NCI-H446 (cell line): ENCODE data around the gene BNIP2.
"Not testable (repeated sequence)": the region's sequence is repeated elsewhere in the genome, so short reads cannot be mapped to it uniquely, and the experiment has no call there.

Source experiments
- DNase-seq, 2 experiments: peaks; one replicate each; lab custom pipeline; 2025; lab: John Stamatoyannopoulos, UW

Gene BNIP2, protein sequence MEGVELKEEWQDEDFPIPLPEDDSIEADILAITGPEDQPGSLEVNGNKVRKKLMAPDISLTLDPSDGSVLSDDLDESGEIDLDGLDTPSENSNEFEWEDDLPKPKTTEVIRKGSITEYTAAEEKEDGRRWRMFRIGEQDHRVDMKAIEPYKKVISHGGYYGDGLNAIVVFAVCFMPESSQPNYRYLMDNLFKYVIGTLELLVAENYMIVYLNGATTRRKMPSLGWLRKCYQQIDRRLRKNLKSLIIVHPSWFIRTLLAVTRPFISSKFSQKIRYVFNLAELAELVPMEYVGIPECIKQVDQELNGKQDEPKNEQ

DNA sequence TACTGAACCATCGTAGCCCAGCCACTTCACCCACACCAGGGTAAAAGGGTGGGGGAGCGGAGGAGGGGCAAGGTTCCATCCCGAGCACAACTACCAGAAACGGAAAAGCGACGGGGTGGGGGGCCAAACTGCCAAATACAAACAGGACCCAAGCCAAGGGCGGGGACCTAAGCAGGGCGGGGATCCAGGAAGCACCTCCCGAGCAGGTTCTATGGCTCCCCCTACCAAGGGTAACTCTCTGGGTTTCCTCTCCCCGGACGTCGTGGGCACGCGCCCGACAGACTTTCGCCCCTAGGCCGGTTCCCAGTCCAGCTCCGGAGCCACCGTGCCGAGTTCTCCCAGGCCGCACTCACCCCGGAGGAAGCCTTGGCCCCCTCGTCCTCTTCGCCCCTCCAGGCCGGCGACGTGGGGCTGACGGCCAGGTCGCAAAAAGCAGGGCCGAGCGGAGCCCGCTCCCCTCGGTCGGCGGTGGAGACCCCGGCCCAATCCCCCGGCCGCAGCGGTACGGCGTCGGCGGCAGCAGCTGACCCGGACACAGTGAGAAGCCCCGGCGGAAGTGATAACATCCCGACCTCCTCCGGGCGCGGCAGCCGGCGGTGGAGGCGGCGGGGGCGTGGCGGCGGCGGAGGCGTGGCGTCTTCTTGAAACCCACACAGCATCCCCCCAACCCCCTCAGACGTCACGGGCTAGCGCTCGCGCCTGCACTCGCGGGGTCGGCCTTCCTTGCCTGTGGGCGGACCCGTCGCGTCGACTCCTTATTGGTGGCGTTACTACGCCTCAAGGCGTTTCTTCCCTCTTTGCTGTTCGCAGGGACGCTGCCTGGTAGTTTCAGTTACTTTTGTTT is at the start of gene BNIP2:
TSS of gene BNIP2 (minus strand) at position 539 of the 844 bp plus-strand sequence. CDS start 6,863 bp downstream, outside the sequence.
- peak; percentile 88 to 95 for DNase-seq

DNA sequence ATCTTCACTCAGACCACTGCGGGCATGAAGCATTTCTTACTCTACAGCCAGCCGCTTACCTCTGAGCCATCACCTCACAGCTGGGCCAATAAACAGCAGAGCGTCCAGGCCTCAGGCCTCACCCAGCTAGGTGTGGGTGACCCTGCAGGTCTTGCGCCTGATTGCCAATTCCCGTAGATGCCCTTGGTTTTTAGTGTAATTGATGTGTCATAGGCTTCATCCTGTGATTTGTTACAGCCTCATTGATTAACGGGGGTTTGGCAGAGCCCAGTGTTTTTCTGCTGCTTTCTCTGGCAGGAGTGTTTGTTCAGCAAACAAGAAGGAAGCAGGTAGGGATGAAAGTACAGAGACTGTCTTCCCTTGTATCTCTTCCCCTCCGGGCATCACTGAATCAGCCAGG is 49.6 kb upstream of the BNIP2 start:
- no peak for DNase-seq

DNA sequence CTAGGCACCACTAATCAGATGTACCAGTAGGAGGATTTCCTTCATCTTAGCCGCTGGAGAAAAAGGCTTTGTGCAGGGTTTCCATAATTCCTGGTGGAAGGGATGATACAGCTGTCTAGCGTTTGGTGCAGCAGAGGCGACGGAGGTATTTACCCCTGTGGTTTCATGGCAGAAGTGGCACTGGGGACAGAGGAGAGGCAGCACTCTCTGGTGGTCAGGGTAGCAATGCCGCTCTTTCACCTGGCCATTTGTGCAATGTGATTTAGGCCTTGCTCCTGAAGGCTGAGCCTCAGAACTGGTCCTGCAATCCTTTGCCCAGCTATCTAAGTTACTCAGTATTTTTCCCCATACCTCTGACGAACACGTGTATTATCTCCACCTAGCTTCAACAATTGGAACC is 47.1 kb upstream of the BNIP2 start:
- DNase-seq: no peak

DNA sequence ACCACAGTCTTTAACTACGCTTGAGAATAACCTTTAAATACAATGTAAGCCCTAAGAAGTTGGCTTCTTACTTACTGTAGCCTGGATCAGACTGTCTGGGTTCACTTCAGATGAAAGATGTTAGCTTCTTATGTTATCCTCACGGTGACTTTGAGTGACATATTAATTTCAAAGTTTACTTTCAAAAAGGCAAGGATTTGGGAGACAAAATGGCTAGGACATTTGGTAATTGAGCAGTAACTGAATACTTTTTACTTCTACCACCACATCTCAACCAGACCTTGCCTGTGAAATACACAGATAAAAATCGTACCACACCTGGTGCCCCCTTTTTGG is 36.0 kb upstream of the BNIP2 start:
- no peak for DNase-seq

DNA sequence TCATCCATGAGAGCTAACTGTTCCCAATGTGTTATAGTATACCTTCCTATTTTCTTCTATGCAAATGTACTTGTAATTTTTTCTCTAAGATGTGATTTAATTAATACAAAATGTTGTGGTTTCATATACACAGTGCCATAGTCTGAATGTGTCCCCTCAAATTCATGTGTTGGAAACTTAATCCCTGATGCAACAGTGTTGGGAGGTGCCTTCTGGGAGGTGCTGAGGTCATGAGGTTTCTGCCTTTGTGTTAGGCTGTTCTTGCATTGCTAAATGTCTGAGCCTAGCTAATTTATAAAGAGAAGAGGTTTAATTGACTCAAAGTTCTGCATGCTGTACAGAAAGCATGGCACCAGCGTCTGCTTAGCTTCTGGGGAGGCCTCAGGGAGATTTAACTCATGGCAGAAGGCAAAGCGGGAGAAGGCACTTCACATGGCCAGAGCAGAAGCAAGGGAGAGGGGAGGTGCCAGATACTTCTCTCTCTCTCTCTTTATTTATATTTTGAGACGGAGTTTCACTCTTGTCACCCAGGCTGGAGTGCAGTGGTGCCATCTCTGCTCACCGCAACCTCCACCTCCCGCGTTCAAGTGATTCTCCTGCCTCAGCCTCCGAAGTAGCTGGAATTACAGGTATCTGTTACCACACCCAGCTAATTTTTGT is 34.7 kb upstream of the BNIP2 start:
- no peak for DNase-seq

DNA sequence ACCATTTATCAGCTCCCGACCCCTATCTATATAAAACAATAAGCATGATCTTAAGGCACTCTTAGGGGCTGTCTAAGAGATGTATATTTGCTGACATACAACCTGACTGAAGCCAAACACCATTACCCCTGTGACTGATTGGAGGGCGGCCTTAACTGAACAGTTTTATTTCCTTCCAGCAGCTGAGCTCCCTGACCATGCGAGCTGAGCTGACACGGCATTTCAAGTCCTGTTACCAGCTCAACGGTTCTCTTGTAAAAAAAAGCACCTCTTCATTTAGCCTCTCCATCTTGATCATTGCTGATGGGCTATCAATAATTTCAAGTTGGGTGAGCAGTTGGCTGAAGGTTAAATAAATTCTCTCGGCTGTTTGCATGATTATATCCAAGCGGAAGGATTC is 33.4 kb upstream of the BNIP2 start:
- no peak for DNase-seq

DNA sequence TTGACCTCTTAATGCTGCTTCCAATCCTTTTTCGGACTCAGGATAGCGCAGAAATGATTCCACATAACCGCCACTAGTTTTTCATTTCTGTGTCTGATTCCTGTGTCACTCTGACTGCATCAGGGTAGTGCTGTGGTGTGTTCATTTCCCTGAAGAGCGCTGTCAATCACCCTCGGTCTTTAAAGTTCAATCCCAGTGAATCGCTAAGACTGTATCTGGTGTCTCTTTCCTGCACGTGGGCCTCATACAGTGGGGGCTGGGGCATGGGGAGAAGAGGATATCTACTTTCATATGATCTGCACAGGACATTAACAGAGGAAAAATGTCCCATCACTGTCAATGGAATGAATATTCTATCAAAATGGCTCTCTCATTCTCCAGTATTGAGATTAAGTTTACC is 32.9 kb upstream of the BNIP2 start:
- no peak for DNase-seq

DNA sequence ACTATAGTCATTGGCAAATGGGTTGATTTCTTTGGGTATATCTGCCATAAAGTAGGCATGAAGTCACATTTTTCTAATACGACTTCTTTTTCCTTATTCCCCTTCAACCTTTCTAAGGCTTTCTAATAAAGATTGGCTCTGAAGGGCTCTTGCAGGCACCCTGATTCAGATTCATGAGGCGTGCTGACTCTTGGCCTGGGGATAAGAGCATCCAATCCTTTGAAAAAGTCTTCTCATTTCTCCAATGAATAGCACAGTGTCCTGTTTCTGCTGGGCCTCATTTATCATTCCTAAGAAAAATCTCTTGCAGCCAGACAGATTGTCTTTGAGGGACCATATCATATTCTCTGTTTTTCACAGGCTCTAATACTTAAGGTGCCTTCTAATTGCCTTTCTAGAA is 32.3 kb upstream of the BNIP2 start:
- DNase-seq: no peak

DNA sequence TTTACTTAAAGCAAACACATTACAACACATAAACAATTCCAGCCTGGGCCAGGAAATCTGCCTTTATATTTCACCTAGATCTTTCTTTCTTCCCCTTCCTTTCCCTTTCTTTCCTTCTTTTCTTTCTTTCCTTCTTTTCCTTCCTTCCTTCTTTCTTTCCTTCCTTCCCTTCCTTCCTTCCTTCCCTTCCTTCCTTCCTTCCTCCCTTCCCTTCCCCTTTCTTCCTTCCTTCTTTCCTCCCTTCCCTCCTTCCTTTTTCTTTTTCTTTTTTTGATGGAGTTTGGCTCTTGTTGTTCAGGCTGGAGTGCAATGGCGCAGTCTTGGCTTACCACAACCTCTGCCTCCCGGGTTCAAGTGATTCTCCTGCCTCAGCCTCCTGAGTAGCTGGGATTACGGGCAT is 24.1 kb upstream of the BNIP2 start:
- no peak for DNase-seq

DNA sequence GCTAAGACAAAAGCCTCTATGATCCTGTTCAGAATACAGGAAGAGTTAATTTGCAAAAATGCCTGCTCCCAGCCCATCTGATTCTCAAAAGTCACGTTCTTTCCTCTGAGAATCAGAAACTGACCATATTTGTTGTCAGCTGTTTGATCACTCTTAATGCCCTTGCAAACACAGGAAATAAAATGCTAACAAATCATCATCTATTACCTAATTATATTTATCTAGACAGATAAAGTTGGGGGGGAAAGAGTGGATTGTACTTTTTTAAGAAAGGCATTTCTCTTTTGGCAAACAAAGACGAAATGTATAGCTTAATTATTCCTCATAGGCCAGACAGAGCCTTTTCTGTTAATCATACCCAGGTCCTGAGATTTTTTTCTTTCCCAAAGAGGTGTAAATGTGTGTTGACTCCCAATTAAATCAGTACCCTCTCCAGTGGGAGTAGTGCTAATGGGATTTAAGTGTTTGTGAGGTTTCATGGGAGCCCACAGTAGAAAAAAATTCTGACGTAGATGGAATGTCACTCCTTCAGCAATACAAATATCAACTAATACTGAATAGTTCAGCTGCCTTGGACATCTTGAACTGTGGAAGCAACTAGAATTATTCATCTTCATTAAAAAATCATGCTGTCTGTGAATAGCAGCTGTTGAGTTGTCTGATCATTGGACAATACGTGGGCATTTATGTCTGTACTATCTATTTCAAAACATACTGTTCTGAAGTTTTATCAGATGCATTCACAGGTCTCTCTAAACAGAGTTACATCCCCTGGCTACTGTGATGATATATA is 22.5 kb upstream of the BNIP2 start:
- DNase-seq: no peak

DNA sequence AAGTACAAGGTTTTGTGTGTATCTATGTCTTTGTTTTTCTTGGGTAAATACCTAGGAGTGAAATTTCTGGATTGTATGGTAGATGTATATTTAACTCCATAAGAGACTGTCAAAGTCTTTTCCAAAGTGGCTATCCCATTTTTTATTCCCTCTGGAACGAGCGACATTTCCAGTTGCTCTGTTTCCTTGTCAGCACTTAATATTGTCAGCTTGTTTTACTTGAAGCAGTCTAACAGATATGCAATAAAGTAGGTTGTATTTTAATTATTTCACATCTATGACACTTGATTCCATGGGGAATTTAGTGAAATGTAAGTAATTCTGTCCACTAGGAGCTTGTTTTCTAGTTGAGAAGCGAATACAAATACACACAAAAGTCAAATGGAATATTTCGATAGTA is 18.5 kb upstream of the BNIP2 start:
- no peak for DNase-seq

DNA sequence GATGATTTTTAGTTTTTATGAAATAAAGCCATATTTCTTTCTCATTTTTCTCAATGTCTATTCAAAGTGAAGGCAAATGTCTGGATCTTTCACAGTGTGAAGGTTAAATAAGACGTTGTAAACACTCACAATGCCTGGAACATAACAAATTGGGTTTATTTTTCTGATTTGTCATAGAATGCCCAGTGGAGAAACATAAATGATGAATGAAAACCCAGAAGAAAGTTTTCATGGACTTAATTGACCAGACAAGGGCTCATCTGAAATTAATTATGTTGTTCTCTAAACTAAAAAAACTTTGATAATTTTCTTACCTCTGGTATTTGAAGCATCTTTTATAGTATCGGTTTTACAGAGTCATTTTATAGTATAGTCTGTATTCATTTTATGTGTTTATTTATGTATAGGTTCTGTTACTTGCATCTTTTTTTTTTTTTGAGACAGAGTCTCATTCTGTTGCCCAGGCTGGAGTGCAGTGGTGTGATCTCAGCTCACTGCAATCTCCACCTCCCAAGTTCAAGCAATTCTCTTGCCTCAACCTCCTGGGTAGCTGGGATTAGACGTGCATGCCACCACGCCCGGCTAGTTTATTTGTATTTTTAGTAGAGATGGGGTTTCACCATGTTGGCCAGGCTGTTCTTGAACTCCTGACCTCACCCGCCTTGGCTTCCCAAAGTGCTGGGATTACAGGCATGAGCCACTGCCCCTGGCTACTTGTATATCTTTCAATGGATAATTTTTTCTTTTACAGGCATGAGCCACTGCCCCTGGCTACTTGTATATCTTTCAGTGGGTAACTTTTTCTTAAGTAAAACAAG is 15.1 kb upstream of the BNIP2 start:
- no peak for DNase-seq

DNA sequence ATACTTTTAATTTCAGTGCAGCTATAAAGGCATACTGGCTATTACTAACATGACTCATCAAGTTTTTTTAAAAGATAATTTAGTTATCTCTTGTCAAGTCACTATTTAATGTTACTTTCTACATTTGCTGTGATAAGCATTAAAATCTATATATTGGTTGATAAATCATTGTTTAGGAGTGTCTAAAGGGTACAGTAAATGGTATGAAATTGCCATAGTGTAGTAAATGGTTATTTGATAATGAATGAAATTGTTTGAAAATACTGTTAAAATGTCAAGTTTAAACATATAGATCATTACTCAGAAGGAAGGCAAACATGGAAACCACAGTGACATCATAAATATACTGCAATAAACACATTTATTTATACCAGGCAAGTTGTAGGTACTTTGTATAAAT is 13.2 kb upstream of the BNIP2 start:
- no peak for DNase-seq

DNA sequence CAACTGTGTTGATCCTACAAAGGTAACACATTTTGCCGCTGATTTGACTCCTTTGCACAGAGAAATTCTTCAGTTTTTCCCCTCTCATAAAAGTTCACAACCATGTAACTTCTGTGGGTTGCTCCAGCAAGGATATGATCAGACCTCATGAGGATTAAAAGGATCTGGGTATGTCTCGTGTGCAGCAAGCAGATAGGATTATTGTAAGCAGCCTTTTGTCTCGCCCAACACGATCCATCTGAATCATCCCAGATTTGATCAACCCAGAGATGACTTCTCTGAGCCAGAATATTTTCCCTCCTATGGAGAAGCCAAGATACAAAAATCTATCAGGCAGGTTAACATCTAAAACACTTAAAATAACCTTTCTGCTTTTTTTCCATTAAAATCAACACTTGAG is 12.8 kb upstream of the BNIP2 start:
- no peak for DNase-seq

DNA sequence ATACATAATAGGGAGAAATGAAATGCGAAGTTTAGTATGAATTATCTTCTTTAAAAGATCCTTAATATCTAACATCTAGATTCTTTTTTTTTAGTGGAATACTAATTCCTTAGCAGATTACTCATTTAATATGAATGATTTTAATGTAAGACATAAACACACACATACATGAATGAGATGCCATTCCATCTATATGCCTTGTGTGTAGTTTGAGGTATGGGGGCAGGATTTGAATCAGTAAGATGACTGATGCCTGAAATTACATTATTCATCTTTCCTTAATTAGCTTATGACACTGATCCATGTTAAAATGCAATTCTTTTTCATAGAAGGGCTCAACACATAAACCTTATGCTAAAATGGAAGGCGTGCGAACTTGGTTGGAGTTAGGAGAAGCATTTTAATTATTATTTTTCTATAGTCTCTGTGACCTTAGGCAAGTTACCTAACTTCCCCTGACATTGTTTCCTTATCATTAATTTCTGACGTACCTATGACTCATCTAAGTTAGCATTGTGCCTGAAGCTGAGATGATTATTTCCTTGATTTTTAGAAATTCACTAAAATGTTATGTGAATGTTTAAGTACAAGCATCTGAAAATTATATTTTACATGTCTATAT is 10.8 kb upstream of the BNIP2 start:
- no peak for DNase-seq

DNA sequence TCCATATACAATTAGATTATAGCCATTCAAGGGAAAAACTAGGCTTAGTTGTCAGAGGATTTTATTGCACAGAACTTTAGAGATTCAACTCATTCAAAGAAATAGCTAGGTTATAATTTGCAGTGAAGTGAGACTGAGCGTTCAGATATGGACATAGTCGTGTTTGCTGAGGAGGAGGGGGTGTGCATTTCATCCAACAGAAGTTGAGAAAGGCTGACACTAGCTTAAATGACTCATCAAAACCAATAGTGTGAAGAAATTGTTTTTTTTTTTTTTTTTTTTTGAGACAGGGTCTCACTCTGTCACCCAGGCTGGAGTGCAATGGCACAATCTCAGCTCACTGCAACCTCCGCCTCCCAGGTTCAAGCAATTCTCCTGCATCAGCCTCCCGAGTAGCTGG is 8.9 kb upstream of the BNIP2 start:
- not testable (repeated sequence) for DNase-seq

DNA sequence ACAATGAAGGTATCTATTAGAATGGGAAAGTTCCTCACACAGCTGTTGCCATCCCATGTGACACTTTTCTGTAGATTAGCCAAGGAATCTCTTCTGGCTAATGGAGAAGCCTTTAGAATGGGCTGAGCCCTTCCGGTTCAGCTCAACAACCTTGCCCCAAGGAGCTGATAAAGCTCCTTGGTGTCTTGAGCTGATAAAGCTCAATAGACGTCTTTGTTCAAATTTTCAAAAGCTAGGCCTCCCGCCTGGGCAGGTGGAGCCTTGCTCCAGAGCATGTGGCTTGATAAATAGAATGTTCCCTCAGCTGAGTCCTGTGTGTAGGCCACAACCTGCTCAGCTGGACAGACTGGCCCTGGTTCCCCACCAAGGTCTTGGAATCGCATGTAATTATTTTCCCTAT is 7.2 kb upstream of the BNIP2 start:
- DNase-seq: no peak

DNA sequence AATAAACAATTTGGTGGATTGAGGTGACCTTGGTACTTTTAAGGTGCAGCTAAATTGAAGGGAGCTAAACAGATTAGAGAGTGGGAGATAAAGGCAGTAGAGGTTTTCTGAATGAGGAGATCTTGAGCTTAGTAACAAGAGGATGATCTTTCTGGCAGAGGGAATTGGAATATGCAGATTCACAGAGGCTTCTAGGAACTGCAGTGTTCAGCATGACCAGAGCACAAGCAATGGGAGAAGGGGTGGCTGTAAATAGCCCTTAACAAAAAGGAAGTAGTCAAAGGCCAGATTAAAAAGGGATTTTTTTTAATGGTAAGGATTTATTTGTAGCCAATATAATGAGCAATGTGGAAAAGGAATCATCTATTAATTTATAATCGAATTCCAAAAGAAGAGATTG is 5.7 kb upstream of the BNIP2 start:
- no peak for DNase-seq

DNA sequence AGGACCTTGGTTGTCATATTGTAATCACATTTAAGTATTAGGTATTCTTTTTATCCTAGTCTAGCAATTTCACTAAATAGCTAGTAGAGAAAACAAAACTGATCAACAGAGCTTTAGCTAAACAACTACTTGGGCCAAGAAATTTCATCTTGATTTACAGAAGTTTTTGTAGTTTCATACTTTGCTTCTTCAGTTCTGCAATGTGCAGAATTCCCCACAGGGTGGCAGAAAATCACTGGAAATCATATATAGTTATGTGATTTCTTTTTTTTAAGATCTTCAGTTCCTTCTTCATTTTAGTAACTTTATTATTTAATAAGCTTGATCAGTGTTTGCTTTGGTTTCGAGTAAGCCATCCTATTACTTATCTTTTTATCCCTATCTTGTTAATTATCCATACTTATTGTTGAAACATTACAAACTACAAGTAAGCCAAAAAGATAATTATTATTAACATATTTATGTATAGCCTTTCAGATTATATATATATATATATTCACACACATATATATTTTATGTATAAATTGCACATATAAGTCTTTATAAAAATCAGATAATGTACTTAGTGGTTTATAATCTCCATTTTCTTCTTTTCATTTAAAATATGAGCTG is 2.2 kb upstream of the BNIP2 start:
- DNase-seq: peak; percentile 30 to 61

DNA sequence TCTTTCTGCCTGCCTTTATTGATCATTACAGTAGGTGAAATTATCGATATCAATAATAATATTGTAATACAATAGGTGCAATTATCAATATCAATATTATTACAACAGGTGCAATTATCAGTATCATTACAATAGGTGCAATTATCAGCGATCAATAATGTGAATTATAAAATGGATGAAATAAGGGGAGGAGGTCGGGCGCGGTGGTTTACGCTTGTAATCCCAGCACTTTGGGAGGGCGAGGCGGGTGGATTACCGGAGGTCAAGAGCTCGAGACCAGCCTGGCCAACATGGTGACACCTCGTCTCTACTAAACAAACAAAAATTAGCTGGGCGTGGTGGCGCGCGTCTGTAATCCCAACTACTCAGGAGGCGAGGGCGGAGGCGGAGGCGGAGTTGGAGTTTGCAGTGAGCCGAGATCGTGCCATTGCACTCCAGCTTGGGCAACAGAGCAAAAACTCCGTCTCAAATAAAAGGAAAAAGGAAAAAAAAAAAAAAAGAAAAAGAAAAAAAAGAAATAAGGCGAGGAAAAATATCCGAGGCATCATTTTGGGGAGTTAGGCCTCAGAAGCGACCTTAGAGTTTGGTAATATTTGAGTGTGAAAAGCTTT is 611 bp upstream of the BNIP2 start:
- peak; percentile 31 to 42 for DNase-seq
